B cell (primary cell): Measurements from ENCODE around the gene ATN1. TPM values are rescaled to one million over a fixed set of nuclear protein-coding genes. Genes with fewer than 3 reads are reported as not detected.

Experiments
- ATAC-seq: fragments of 200-7000 bp; cut with Tn5 transposase; one replicate; pipeline ENCODE4 v1.10.0; 2021; ENCODE audit warnings: low read depth, mild to moderate bottlenecking, moderate number of reproducible peaks, moderate library complexity
- CTCF ChIA-PET: fragments of 350-600 bp; sonication (Branson Sonifier 250); formaldehyde crosslinking; loops from one replicate; lab custom pipeline; 2021; ENCODE audit warnings: antibody characterized with exemption, inconsistent platforms; lab: Charles Lee
- POLR2A ChIA-PET: fragments of 350-600 bp; sonication (Branson Sonifier 250); formaldehyde crosslinking; loops from one replicate; lab custom pipeline; 2021; ENCODE audit warnings: antibody characterized with exemption; lab: Charles Lee
- DNase-seq: peaks from one replicate; pipeline ENCODE4 v3.0.0; 2013
- H2AFZ ChIP-seq: 2 replicates; pipeline ENCODE4 v1.6.1; 2012; ENCODE audit warnings: mild to moderate bottlenecking, low read depth, low read length; ENCODE audit not compliant: insufficient read depth, poor library complexity, severe bottlenecking
- H3K27ac ChIP-seq, 2 donors: 1 replicate in 1 of 2; 2 replicates in 1 of 2; pipeline ENCODE4 v1.5.1; 2012 to 2013; ENCODE audit warnings: low read length in 2 of 2, mild to moderate bottlenecking in 2 of 2, moderate library complexity in 1 of 2
- H3K27me3 ChIP-seq, 4 experiments: fragments of 200-600 bp in 1 of 4; sonication (generic) in 1 of 4; replicated peaks in 1 of 4; 1 replicate in 2 of 4; 2 replicates in 2 of 4; pipeline versions ENCODE4 v1.6.1 to v1.7.0; 2013 to 2016; ENCODE audit warnings: low read length in 3 of 4, mild to moderate bottlenecking in 2 of 4, mixed read lengths in 1 of 4, moderate library complexity in 1 of 4; ENCODE audit not compliant: insufficient read depth in 4 of 4, control insufficient read depth in 3 of 4; ENCODE audit errors: control extremely low read depth in 1 of 4
- H3K36me3 ChIP-seq, 2 experiments: replicated peaks in 1 of 2; 1 replicate in 1 of 2; 2 replicates in 1 of 2; pipeline versions ENCODE4 v1.6.1 to v1.7.1; 2013; ENCODE audit warnings: low read length in 1 of 2; ENCODE audit not compliant: insufficient read depth in 2 of 2, control insufficient read depth in 1 of 2; ENCODE audit errors: control extremely low read depth in 1 of 2, extremely low read depth in 1 of 2
- H3K4me1 ChIP-seq, 2 donors: fragments of 200-600 bp in 1 of 2; sonication (generic) in 1 of 2; 1 replicate in 1 of 2; 2 replicates in 1 of 2; pipeline versions ENCODE4 v1.5.1 to v1.6.1; 2013 to 2017; ENCODE audit warnings: low read length in 2 of 2; ENCODE audit not compliant: control insufficient read depth in 2 of 2, insufficient read depth in 2 of 2
- H3K4me2 ChIP-seq: replicated peaks from 2 replicates; pipeline ENCODE3; 2012; ENCODE audit warnings: mild to moderate bottlenecking, low read depth, low read length; ENCODE audit not compliant: poor library complexity, severe bottlenecking
- H3K4me3 ChIP-seq, 5 experiments: fragments of 200-600 bp in 1 of 5; sonication (generic) in 1 of 5; 1 replicate in 3 of 5; 2 replicates in 2 of 5; pipeline versions ENCODE4 v1.5.1 to v1.7.0; 2011 to 2016; ENCODE audit warnings: low read length in 4 of 5, mild to moderate bottlenecking in 4 of 5, low read depth in 2 of 5, control low read depth in 1 of 5, moderate library complexity in 1 of 5; ENCODE audit not compliant: insufficient read depth in 1 of 5; ENCODE audit errors: control extremely low read depth in 1 of 5, extremely low read depth in 1 of 5
- H3K79me2 ChIP-seq: fragments of 200-600 bp; sonication (generic); one replicate; pipeline ENCODE4 v1.6.0; 2016; ENCODE audit warnings: low read length; ENCODE audit not compliant: control insufficient read depth, insufficient read depth
- H3K9ac ChIP-seq: fragments of 200-600 bp; sonication (generic); 2 replicates; pipeline ENCODE4 v1.6.1; 2017; ENCODE audit warnings: mild to moderate bottlenecking, low read length, moderate library complexity
- H3K9me3 ChIP-seq, 3 donors: one replicate each; pipeline versions ENCODE4 v1.6.1 to v1.7.1; 2013; ENCODE audit warnings: low read length in 2 of 3; ENCODE audit not compliant: control insufficient read depth in 2 of 3, insufficient read depth in 1 of 3; ENCODE audit errors: control extremely low read depth in 1 of 3
- H4K20me1 ChIP-seq: 2 replicates; pipeline ENCODE4 v1.6.0; 2012; ENCODE audit warnings: mild to moderate bottlenecking, low read length; ENCODE audit not compliant: insufficient read depth, control insufficient read depth, poor library complexity, severe bottlenecking
- H3K27ac Mint-ChIP-seq: one replicate; pipeline ENCODE4 v1.8.0; 2021; ENCODE audit warnings: mixed read lengths
- H3K27me3 Mint-ChIP-seq: one replicate; pipeline ENCODE4 v1.8.0; 2021; ENCODE audit warnings: mixed read lengths
- H3K4me1 Mint-ChIP-seq: one replicate; pipeline ENCODE4 v1.8.0; 2021; ENCODE audit warnings: mixed read lengths
- H3K4me3 Mint-ChIP-seq: one replicate; pipeline ENCODE4 v1.8.0; 2021; ENCODE audit warnings: mixed read lengths
- H3K9me3 Mint-ChIP-seq: one replicate; pipeline ENCODE4 v1.8.0; 2022; ENCODE audit warnings: mixed read lengths; ENCODE audit not compliant: insufficient read depth
- CTCF ChIP-seq: fragments of 200-600 bp; IDR thresholded peaks from one replicate; pipeline ENCODE4 v1.8.0; 2022; ENCODE audit warnings: antibody characterized with exemption, mild to moderate bottlenecking
- EZH2 ChIP-seq: IDR thresholded peaks from 2 replicates; pipeline ENCODE4 v1.6.1; 2012; ENCODE audit warnings: borderline replicate concordance, low read depth, mild to moderate bottlenecking, moderate library complexity, low read length; ENCODE audit not compliant: insufficient read depth, poor library complexity, severe bottlenecking
- WGBS: methylation state at CpG from one replicate; pipeline ENCODE4 v1.1.5; 2013; ENCODE audit warnings: missing lambda C conversion rate; ENCODE audit not compliant: insufficient coverage; 5-methylcytosine and 5-hydroxymethylcytosine counted together
- intact Hi-C: fragments of 100-400 bp; cut with micrococcal nuclease; formaldehyde crosslinking; loops from one replicate; pipeline ENCODE4 v1.10.0; 2022
- polyA plus RNA-seq: library from polyadenylated mRNA; depleted of rRNA; stranded (reverse); fragments of >200 nt; gene quantifications from 2 replicates; pipeline ENCODE4 v1.2.3, GENCODE V29; 2012
- total RNA-seq, 2 donors: library from RNA; stranded (reverse); fragments of 120-200 nt in 1 of 2; gene quantifications; 1 replicate in 1 of 2; 2 replicates in 1 of 2; pipeline versions ENCODE4 v1.2.3 to v1.2.4, GENCODE V29; 2013 to 2022

Gene ATN1
- total and polyA plus RNA-seq, 2 donors (not counting 1 experiment from before 2014, with no cell fraction given) = 21.0 to 50.8 TPM

DNA sequence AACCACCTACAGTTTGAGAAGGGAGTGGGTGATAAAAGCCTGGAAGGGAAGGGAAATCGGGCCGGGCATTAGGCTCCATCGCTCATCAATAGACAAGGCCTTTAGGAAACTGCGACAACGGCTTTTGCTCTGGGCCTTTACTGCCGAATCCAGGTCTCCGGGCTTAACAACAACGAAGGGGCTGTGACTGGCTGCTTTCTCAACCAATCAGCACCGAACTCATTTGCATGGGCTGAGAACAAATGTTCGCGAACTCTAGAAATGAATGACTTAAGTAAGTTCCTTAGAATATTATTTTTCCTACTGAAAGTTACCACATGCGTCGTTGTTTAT is 15.6 kb downstream of the ATN1 start:
- peak overlapping the region; percentile 97 for H3K4me3 Mint-ChIP-seq
- H3K27ac Mint-ChIP-seq = peak overlapping the region; percentile 97
- no peaks in the 10 kb centered on the region for H4K20me1 ChIP-seq
- TF ChIP-seq EZH2 = no peak
- no peak for TF ChIP-seq CTCF
- no peaks in the 10 kb centered on the region for H3K27me3 Mint-ChIP-seq
- peaks cover 0 to 10% of the 10 kb centered on the region in 2 experiments for H3K36me3 ChIP-seq
- H3K4me1 ChIP-seq = peaks cover 45 to 67% of the 10 kb centered on the region in 2 donors
- H3K27ac ChIP-seq = peak overlapping the region; percentile 93 to 99
- peak; percentile 52 for ATAC-seq
- ChIA-PET POLR2A (interaction anchor here (0.9 to 18.5 kb wide), 16 partner anchors 15 to 450 kb away, joined by 3 to 662 read pairs (median 5); partner anchors contain the start of genes C1RL, CDCA3, COPS7A and ENO2), CTCF (interaction anchor here (0.8 to 16.6 kb wide), 20 partner anchors 8 to 308 kb away, joined by 3 to 944 read pairs (median 9); partner anchors contain the start of genes C1RL, EMG1, LPCAT3 and MLF2)
- intact Hi-C loops = loop anchor here (10.0 kb wide), 1 partner anchor 309 kb away; the partner anchor contains the start of gene LPAR5
- peaks cover 59% of the 10 kb centered on the region for H3K4me1 Mint-ChIP-seq
- peak overlapping the region; percentile 99 for H3K4me2 ChIP-seq
- H3K9me3 Mint-ChIP-seq = no peaks in the 10 kb centered on the region
- H2AFZ ChIP-seq = peak overlapping the region; percentile 72
- peak overlapping the region; percentile 89 for H3K9ac ChIP-seq
- H3K79me2 ChIP-seq = peaks cover 11% of the 10 kb centered on the region
- H3K27me3 ChIP-seq = no peaks in the 10 kb centered on the region
- H3K4me3 ChIP-seq = peak overlapping the region in 4 of 5 experiments; percentile 76 to 92 (median 80)
- no peaks in the 10 kb centered on the region for H3K9me3 ChIP-seq
- no peak for DNase-seq
- 0% methylated on average over 8 of the region's 13 CpGs for WGBS

DNA sequence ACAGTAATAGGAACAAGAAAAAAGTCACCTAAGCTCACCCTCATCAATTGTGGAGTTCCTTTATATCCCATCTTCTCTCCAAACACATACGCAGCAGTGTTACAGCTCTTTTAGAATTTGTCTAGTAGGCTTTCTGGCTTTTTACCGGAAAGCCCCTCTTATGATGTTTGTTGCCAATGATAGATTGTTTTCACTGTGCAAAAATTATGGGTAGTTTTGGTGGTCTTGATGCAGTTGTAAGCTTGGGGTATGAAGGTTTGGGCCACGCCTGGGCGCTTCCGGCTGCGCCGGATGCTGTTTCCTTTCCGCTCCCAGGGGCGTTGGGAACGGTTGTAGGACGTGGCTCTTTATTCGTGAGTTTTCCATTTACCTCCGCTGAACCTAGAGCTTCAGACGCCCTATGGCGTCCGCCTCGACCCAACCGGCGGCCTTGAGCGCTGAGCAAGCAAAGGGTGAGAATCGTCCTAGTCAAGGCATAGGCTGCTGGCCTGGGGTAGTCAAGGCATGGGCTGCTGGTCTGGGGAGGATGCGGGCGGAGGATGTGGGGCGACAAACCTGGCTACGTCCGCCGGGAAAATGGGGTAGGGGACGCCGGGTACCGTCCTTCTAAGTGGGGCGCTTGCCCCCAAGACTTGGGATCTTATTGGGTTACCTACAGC is 16.1 kb downstream of the ATN1 start, which contains the start of the genes C12orf57 and RNU7-1:
C12orf57 (plus strand) TSS at position 301 of the 659 bp plus-strand sequence; CDS start at position 401, 100 bp downstream.
RNU7-1 (plus strand) TSS at position 95 of the 659 bp plus-strand sequence.
- Mint-ChIP-seq H3K4me3 (peak within 1 kb of the TSS; percentile 97), H3K27me3 (no peaks in the 10 kb centered on the region), H3K4me1 (peaks cover 61% of the 10 kb centered on the region), H3K9me3 (no peaks in the 10 kb centered on the region), H3K27ac (peak within 1 kb of the TSS; percentile 97)
- H3K36me3 ChIP-seq = peaks cover 0 to 10% of the 10 kb centered on the region in 2 experiments
- H3K9me3 ChIP-seq = no peaks in the 10 kb centered on the region
- peaks cover 48 to 67% of the 10 kb centered on the region in 2 donors for H3K4me1 ChIP-seq
- peak within 1 kb of the TSS; percentile 93 to 99 for H3K27ac ChIP-seq
- ChIA-PET CTCF (interaction anchor here (0.8 to 16.6 kb wide), 23 partner anchors 8 to 309 kb away, joined by 3 to 944 read pairs (median 6); partner anchors contain the start of genes C1RL, EMG1, LPCAT3 and MLF2), POLR2A (interaction anchor here (0.9 to 18.5 kb wide), 17 partner anchors 14 to 451 kb away, joined by 3 to 662 read pairs (median 5); partner anchors contain the start of genes C1RL, CDCA3, COPS7A and ENO2)
- peak within 1 kb of the TSS; percentile 99 for H3K4me2 ChIP-seq
- peak within 1 kb of the TSS; percentile 72 for H2AFZ ChIP-seq
- TF ChIP-seq CTCF (no peak), EZH2 (no peak)
- H4K20me1 ChIP-seq = no peaks in the 10 kb centered on the region
- peak; percentile 94 for DNase-seq
- ATAC-seq = peak; percentile 55
- H3K9ac ChIP-seq = peak within 1 kb of the TSS; percentile 89
- intact Hi-C loops = loop anchor here (1.0 to 10.0 kb wide), 7 partner anchors 17 to 309 kb away; partner anchors contain the start of genes C1RL, EMG1, LPAR5 and LPCAT3
- 0% methylated on average over 26 of the region's 31 CpGs for WGBS
- H3K27me3 ChIP-seq = no peaks in the 10 kb centered on the region
- peak within 1 kb of the TSS; percentile 25 to 92 (median 80) for H3K4me3 ChIP-seq
- H3K79me2 ChIP-seq = peaks cover 9% of the 10 kb centered on the region
